Measurements from ENCODE around the gene EDA.

- TF ChIP-seq, protein P1, sequence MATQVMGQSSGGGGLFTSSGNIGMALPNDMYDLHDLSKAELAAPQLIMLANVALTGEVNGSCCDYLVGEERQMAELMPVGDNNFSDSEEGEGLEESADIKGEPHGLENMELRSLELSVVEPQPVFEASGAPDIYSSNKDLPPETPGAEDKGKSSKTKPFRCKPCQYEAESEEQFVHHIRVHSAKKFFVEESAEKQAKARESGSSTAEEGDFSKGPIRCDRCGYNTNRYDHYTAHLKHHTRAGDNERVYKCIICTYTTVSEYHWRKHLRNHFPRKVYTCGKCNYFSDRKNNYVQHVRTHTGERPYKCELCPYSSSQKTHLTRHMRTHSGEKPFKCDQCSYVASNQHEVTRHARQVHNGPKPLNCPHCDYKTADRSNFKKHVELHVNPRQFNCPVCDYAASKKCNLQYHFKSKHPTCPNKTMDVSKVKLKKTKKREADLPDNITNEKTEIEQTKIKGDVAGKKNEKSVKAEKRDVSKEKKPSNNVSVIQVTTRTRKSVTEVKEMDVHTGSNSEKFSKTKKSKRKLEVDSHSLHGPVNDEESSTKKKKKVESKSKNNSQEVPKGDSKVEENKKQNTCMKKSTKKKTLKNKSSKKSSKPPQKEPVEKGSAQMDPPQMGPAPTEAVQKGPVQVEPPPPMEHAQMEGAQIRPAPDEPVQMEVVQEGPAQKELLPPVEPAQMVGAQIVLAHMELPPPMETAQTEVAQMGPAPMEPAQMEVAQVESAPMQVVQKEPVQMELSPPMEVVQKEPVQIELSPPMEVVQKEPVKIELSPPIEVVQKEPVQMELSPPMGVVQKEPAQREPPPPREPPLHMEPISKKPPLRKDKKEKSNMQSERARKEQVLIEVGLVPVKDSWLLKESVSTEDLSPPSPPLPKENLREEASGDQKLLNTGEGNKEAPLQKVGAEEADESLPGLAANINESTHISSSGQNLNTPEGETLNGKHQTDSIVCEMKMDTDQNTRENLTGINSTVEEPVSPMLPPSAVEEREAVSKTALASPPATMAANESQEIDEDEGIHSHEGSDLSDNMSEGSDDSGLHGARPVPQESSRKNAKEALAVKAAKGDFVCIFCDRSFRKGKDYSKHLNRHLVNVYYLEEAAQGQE (IDR thresholded peaks at IDR 0.05; ENCODE audit: low read depth): no peak
- TF ChIP-seq CTCF (IDR thresholded peaks at IDR 0.05 in 2 of 3, conservative IDR thresholded peaks at IDR 0.05 in 1 of 3; ENCODE audit: borderline replicate concordance in 1 of 3, insufficient read depth in 1 of 3, low read depth in 2 of 3, low read length in 2 of 3): no peak
- no peak for TF ChIP-seq POLR2A (IDR thresholded peaks at IDR 0.05; ENCODE audit: borderline replicate concordance, extremely low read depth, insufficient read depth, insufficient read length)
- TF ChIP-seq POLR2AphosphoS5 (IDR thresholded peaks at IDR 0.05; ENCODE audit: low read depth, low read length): no peak
- no peak for TF ChIP-seq EZH2phosphoT487 (IDR thresholded peaks at IDR 0.05; ENCODE audit: borderline replicate concordance)
- TF ChIP-seq EZH2 (IDR thresholded peaks at IDR 0.05): no peak
- no peak for TF ChIP-seq YY1 (IDR thresholded peaks at IDR 0.05; ENCODE audit: extremely low read depth, insufficient replicate concordance, low read depth, low read length)
Observed at GRCh38 chrX:69884210-69884609, 268.3 kb downstream of the EDA start.
